Fibroblast of the aortic adventitia (primary cell): ENCODE results near the gene CWC22. TPM values are rescaled to one million over a fixed set of nuclear protein-coding genes. Genes with fewer than 3 reads are reported as not detected.

ENCODE experiments used
- DNase-seq: peaks from one replicate; pipeline ENCODE4 v3.0.0-alpha.2; 2010; ENCODE audit warnings: low read depth
- H3K4me3 ChIP-seq: 2 replicates; pipeline ENCODE4 v1.5.1; 2011; ENCODE audit warnings: low read depth, mild to moderate bottlenecking, control low read depth, low read length, moderate library complexity
- CTCF ChIP-seq: IDR thresholded peaks from 2 replicates; pipeline ENCODE4 v1.5.1; 2011; ENCODE audit warnings: mild to moderate bottlenecking, low read length, control low read depth, inconsistent platforms; ENCODE audit not compliant: insufficient read depth
- total RNA-seq: library from RNA; depleted of rRNA; stranded (reverse); fragments of >200 nt; gene quantifications from 2 replicates; pipeline ENCODE4 v1.2.3, GENCODE V29; 2012; ENCODE audit warnings: low replicate concordance

The CWC22 gene
- total RNA-seq, 1 donor, result 38.8 TPM

GRCh38 chr2:180040146-180040925, 33.2 kb upstream of the CWC22 start:
- DNase-seq, result peak; percentile 100
- no peak overlapping the region for H3K4me3 ChIP-seq
- peak; percentile 51 for TF ChIP-seq CTCF

- DNase-seq, result peak; percentile 48
- no peak overlapping the region for H3K4me3 ChIP-seq
- TF ChIP-seq CTCF, result no peak
These were observed 31.9 kb upstream of the CWC22 start for GRCh38 chr2:180038997-180039396.

GRCh38 chr2:180033993-180034894, 27.1 kb upstream of the CWC22 start:
- H3K4me3 ChIP-seq, result no peak overlapping the region
- peak; percentile 39 for DNase-seq
- no peak for TF ChIP-seq CTCF

GRCh38 chr2:180029575-180029974, 22.5 kb upstream of the CWC22 start:
- no peak for TF ChIP-seq CTCF
- DNase-seq, result no peak
- no peak overlapping the region for H3K4me3 ChIP-seq

GRCh38 chr2:180021850-180022249, 14.8 kb upstream of the CWC22 start:
- TF ChIP-seq CTCF, result no peak
- no peak for DNase-seq
- H3K4me3 ChIP-seq, result no peak overlapping the region

- H3K4me3 ChIP-seq, result no peak overlapping the region
- no peak for TF ChIP-seq CTCF
- DNase-seq, result peak; percentile 98
These were observed 10.7 kb upstream of the CWC22 start for GRCh38 chr2:180017784-180018183.
